ENCODE measurements around the gene FABP3.

The FABP3 gene

GRCh38 chr1:31371121-31371959 lies 1.5 kb downstream of the FABP3 start:
- DNase-seq, result no peak

GRCh38 chr1:31370565-31370964 lies 2.3 kb downstream of the FABP3 start:
- DNase-seq, result no peak

- DNase-seq, result no peak
Observed at GRCh38 chr1:31370021-31370420, 2.9 kb downstream of the FABP3 start.

GRCh38 chr1:31368611-31369107 lies 4.2 kb downstream of the FABP3 start:
- no peak for DNase-seq

GRCh38 chr1:31366796-31367195 lies 6.1 kb downstream of the FABP3 start:
- no peak for DNase-seq

- DNase-seq, result no peak
Observed at GRCh38 chr1:31364561-31365250, 8.2 kb downstream of the FABP3 start.

GRCh38 chr1:31362032-31362431 lies 10.8 kb downstream of the FABP3 start:
- DNase-seq, result no peak

GRCh38 chr1:31361607-31362006 lies 11.3 kb downstream of the FABP3 start:
- no peak for DNase-seq

- DNase-seq, result no peak
Observed at GRCh38 chr1:31356427-31356826, 16.4 kb downstream of the FABP3 start.

- no peak for DNase-seq
Observed at GRCh38 chr1:31354283-31354682, 18.6 kb downstream of the FABP3 start.

GRCh38 chr1:31348449-31348848 lies 24.4 kb downstream of the FABP3 start:
- DNase-seq, result no peak

GRCh38 chr1:31346785-31347184 lies 26.1 kb downstream of the FABP3 start:
- no peak for DNase-seq

- DNase-seq, result no peak
Observed at GRCh38 chr1:31345635-31346034, 27.2 kb downstream of the FABP3 start.

- no peak for DNase-seq
Observed at GRCh38 chr1:31344503-31344902, 28.4 kb downstream of the FABP3 start.

GRCh38 chr1:31336687-31337467 lies 36.0 kb downstream of the FABP3 start:
- no peak for DNase-seq

- DNase-seq, result peak; percentile 9
Observed at GRCh38 chr1:31335007-31335406, 37.9 kb downstream of the FABP3 start.

- DNase-seq, result no peak
Observed at GRCh38 chr1:31327381-31327780, 45.5 kb downstream of the FABP3 start.

- no peak for DNase-seq
Observed at GRCh38 chr1:31326461-31326860, 46.4 kb downstream of the FABP3 start.

- DNase-seq, result no peak
Observed at GRCh38 chr1:31324992-31325391, 47.9 kb downstream of the FABP3 start.

GRCh38 chr1:31324093-31324492 lies 48.8 kb downstream of the FABP3 start:
- DNase-seq, result no peak

GRCh38 chr1:31318146-31318545 lies 54.7 kb downstream of the FABP3 start:
- DNase-seq, result no peak

GRCh38 chr1:31315902-31316301 lies 57.0 kb downstream of the FABP3 start:
- DNase-seq, result no peak
